GM19397 (cell line): ENCODE measurements around the gene DEF6.

Experiments used
- ATAC-seq: cut with Tn5 transposase; IDR thresholded peaks from one replicate; pipeline ENCODE4 v1.9.1; 2021; ENCODE audit warnings: mild to moderate bottlenecking, moderate library complexity; ENCODE audit not compliant: unreplicated experiment

The DEF6 gene

GRCh38 chr6:35370124-35370741 is 72.6 kb downstream of the DEF6 start:
- no peak for ATAC-seq

- no peak for ATAC-seq
These were observed 73.3 kb downstream of the DEF6 start for GRCh38 chr6:35370785-35371493.
